HG02852 (cell line): ENCODE data around the gene RPTOR.
A peak's percentile ranks its signal among the peaks of the same experiment; 100 is the strongest.
"Not testable (repeated sequence)": the region's sequence is repeated elsewhere in the genome, so short reads cannot be mapped to it uniquely, and the experiment has no call there.

Experiments
- ATAC-seq: cut with Tn5 transposase; IDR thresholded peaks from one replicate; pipeline ENCODE4 v1.9.1; 2021; ENCODE audit warnings: mild to moderate bottlenecking, moderate library complexity; ENCODE audit not compliant: unreplicated experiment

RPTOR gene

GRCh38 chr17:80544655-80545498 lies at the start of gene RPTOR:
Gene RPTOR, plus strand, starts transcription at chr17:80544838. Its CDS starts 792 bp downstream, at chr17:80545630.
- ATAC-seq, result peak; percentile 62

GRCh38 chr17:80497726-80498241 lies 46.9 kb upstream of the RPTOR start:
- ATAC-seq, result no peak

GRCh38 chr17:80498242-80498919 lies 46.3 kb upstream of the RPTOR start:
- ATAC-seq, result no peak

- no peak for ATAC-seq
Measured at GRCh38 chr17:80498920-80499410, 45.7 kb upstream of the RPTOR start.

GRCh38 chr17:80499560-80499959 lies 45.1 kb upstream of the RPTOR start:
- no peak for ATAC-seq

GRCh38 chr17:80499961-80500665 lies 44.5 kb upstream of the RPTOR start:
- no peak for ATAC-seq

- ATAC-seq, result no peak
Measured at GRCh38 chr17:80501741-80502577, 42.7 kb upstream of the RPTOR start.

GRCh38 chr17:80502578-80502877 lies 42.1 kb upstream of the RPTOR start:
- ATAC-seq, result no peak

GRCh38 chr17:80503031-80503430 lies 41.6 kb upstream of the RPTOR start:
- ATAC-seq, result no peak

- no peak for ATAC-seq
Measured at GRCh38 chr17:80503921-80504320, 40.7 kb upstream of the RPTOR start.

GRCh38 chr17:80504686-80505413 lies 39.8 kb upstream of the RPTOR start:
- no peak for ATAC-seq

- not testable (repeated sequence) for ATAC-seq
Measured at GRCh38 chr17:80507177-80507576, 37.5 kb upstream of the RPTOR start.

GRCh38 chr17:80507965-80508364 lies 36.7 kb upstream of the RPTOR start:
- ATAC-seq, result no peak

- ATAC-seq, result no peak
Measured at GRCh38 chr17:80509311-80509710, 35.3 kb upstream of the RPTOR start.

- ATAC-seq, result no peak
Measured at GRCh38 chr17:80510132-80510531, 34.5 kb upstream of the RPTOR start.

- no peak for ATAC-seq
Measured at GRCh38 chr17:80510772-80511171, 33.9 kb upstream of the RPTOR start.

GRCh38 chr17:80511222-80512180 lies 33.1 kb upstream of the RPTOR start:
- no peak for ATAC-seq

GRCh38 chr17:80512233-80512632 lies 32.4 kb upstream of the RPTOR start:
- no peak for ATAC-seq

- ATAC-seq, result no peak
Measured at GRCh38 chr17:80513201-80513600, 31.4 kb upstream of the RPTOR start.
